HepG2 (cell line): ENCODE measurements around the gene WNT10A. TPM values are rescaled to one million over a fixed set of nuclear protein-coding genes. Genes with fewer than 3 reads are reported as not detected.

Experiments
- ATAC-seq: fragments of 200-7000 bp; cut with Tn5 transposase; 3 replicates; pipeline ENCODE4 v1.9.1; 2020; ENCODE audit warnings: mild to moderate bottlenecking, moderate library complexity
- BruUV-seq: library from RNA; stranded (reverse); fragments of 400-500 nt; replicated peaks from 2 replicates; lab custom pipeline; 2021; lab: Mats Ljungman, UMichigan
- CTCF ChIA-PET: fragments of 300-600 bp; formaldehyde crosslinking; extraction: SDS; loops from one replicate; lab custom pipeline; 2021; ENCODE audit warnings: low total read pairs, inconsistent platforms, low intra/inter-chr PET ratio; lab: Yijun Ruan, JAX
- POLR2A ChIA-PET: fragments of 350-600 bp; sonication (Branson Sonifier 250); formaldehyde crosslinking; loops from one replicate; lab custom pipeline; 2020; ENCODE audit warnings: antibody characterized with exemption, inconsistent platforms; lab: Yijun Ruan, JAX
- DNase-seq: peaks from one replicate; pipeline ENCODE4 v3.0.0-alpha.2; 2015; ENCODE audit warnings: low spot score
- FAIRE-seq: peaks from 3 replicates; lab custom pipeline; 2011; peaks lifted over from hg19 to GRCh38; lab: Jason Lieb, UNC
- H2AFZ ChIP-seq: one replicate; pipeline ENCODE4 v1.6.1; 2011; ENCODE audit warnings: low read length, inconsistent platforms
- H3K27ac ChIP-seq: fragments of 300-600 bp; 3 replicates; pipeline ENCODE4 v1.8.0; 2011; ENCODE audit warnings: mixed run types, mild to moderate bottlenecking, mixed read lengths, low read length, inconsistent platforms; ENCODE audit not compliant: insufficient read depth; ENCODE audit errors: extremely low read length
- H3K27me3 ChIP-seq, 2 experiments: fragments of 200-600 bp in 1 of 2; 2 replicates in 1 of 2; 3 replicates in 1 of 2; pipeline versions ENCODE4 v1.6.0 to v1.8.0; 2011; ENCODE audit warnings: low read length in 2 of 2, mild to moderate bottlenecking in 2 of 2, moderate library complexity in 2 of 2, inconsistent platforms in 1 of 2; ENCODE audit not compliant: insufficient read depth in 2 of 2, control insufficient read depth in 1 of 2
- H3K36me3 ChIP-seq, 2 experiments: fragments of 200-600 bp in 1 of 2; replicated peaks in 1 of 2; 2 replicates in 1 of 2; 3 replicates in 1 of 2; pipeline versions ENCODE4 v1.5.1 to v1.8.0; 2011; ENCODE audit warnings: low read length in 2 of 2, inconsistent platforms in 1 of 2; ENCODE audit not compliant: insufficient read depth in 2 of 2, control insufficient read depth in 1 of 2
- H3K4me1 ChIP-seq: 2 replicates; pipeline ENCODE4 v1.5.1; 2012; ENCODE audit warnings: low read length, inconsistent platforms; ENCODE audit not compliant: insufficient read depth
- H3K4me2 ChIP-seq: 2 replicates; pipeline ENCODE4 v1.6.0; 2011; ENCODE audit warnings: low read depth, low read length, inconsistent platforms
- H3K4me3 ChIP-seq, 3 experiments: fragments of 200-600 bp in 1 of 3; sonication (generic), shearing (Covaris generic) in 1 of 3; replicated peaks in 1 of 3; 2 replicates each; pipeline ENCODE4 v1.5.1; 2011 to 2016; ENCODE audit warnings: low read length in 3 of 3, inconsistent platforms in 2 of 3, low read depth in 2 of 3, mild to moderate bottlenecking in 2 of 3, control low read depth in 1 of 3, mixed read lengths in 1 of 3; ENCODE audit not compliant: insufficient read depth in 1 of 3
- H3K79me2 ChIP-seq: one replicate; pipeline ENCODE4 v1.6.1; 2011; ENCODE audit warnings: low read length, inconsistent platforms; ENCODE audit not compliant: insufficient read depth
- H3K9ac ChIP-seq: 2 replicates; pipeline ENCODE4 v1.6.0; 2011; ENCODE audit warnings: mild to moderate bottlenecking, low read depth, low read length, inconsistent platforms; ENCODE audit not compliant: insufficient read depth
- H3K9me3 ChIP-seq: 2 replicates; pipeline ENCODE4 v1.5.1; 2012; ENCODE audit warnings: mild to moderate bottlenecking, low read length
- H4K20me1 ChIP-seq: 2 replicates; pipeline ENCODE4 v1.6.0; 2011; ENCODE audit warnings: inconsistent platforms, mild to moderate bottlenecking, low read length, moderate library complexity; ENCODE audit not compliant: insufficient read depth
- BCLAF1 ChIP-seq: fragments of 450-650 bp; IDR thresholded peaks from 2 replicates; pipeline ENCODE4 v1.6.1; 2017; ENCODE audit warnings: mild to moderate bottlenecking
- CEBPG ChIP-seq: IDR thresholded peaks from 2 replicates; pipeline ENCODE4 v1.6.1; 2016
- IKZF4 ChIP-seq: sonication (generic); formaldehyde crosslinking; IDR thresholded peaks from 2 replicates; pipeline ENCODE4 v1.5.1; 2020; ENCODE audit warnings: borderline replicate concordance, mild to moderate bottlenecking, low read depth, missing genetic modification reagents; ENCODE audit errors: not compliant biosample characterization
- JARID2 ChIP-seq: sonication (generic); formaldehyde crosslinking; IDR thresholded peaks from 2 replicates; pipeline ENCODE4 v1.8.1; 2023; ENCODE audit warnings: missing genetic modification reagents, inconsistent platforms; ENCODE audit not compliant: insufficient replicate concordance
- RBAK ChIP-seq: sonication (generic); formaldehyde crosslinking; IDR thresholded peaks from 2 replicates; pipeline ENCODE4 v1.5.1; 2020; ENCODE audit warnings: mild to moderate bottlenecking, missing genetic modification reagents
- ZNF224 ChIP-seq: sonication (generic); formaldehyde crosslinking; IDR thresholded peaks from 2 replicates; pipeline ENCODE4 v1.5.0; 2020; ENCODE audit warnings: mild to moderate bottlenecking, missing genetic modification reagents
- ZNF512B ChIP-seq: sonication (generic); formaldehyde crosslinking; IDR thresholded peaks from 2 replicates; pipeline ENCODE4 v1.5.1; 2020; ENCODE audit warnings: missing genetic modification reagents, mild to moderate bottlenecking, borderline replicate concordance
- ZNF737 ChIP-seq: sonication (generic); formaldehyde crosslinking; IDR thresholded peaks from 2 replicates; pipeline ENCODE4 v1.5.0; 2020; ENCODE audit warnings: missing genetic modification reagents, mild to moderate bottlenecking, borderline replicate concordance
- ZNF777 ChIP-seq: sonication (generic); formaldehyde crosslinking; IDR thresholded peaks from 2 replicates; pipeline ENCODE4 v1.4.0; 2020; ENCODE audit warnings: missing genetic modification reagents
- ZNF788 ChIP-seq: sonication (generic); formaldehyde crosslinking; IDR thresholded peaks from 2 replicates; pipeline ENCODE4 v1.5.0; 2020; ENCODE audit warnings: mild to moderate bottlenecking, missing genetic modification reagents, borderline replicate concordance
- WGBS: methylation state at CpG from one replicate; pipeline ENCODE4 v1.1.6; 2017; ENCODE audit warnings: low lambda C conversion rate; 5-methylcytosine and 5-hydroxymethylcytosine counted together
- in situ Hi-C: cut with HindIII; loops from 2 replicates; pipeline ENCODE4 v1.10.0; 2017; ENCODE audit warnings: low pct_unique_long_range_greater_than_20kb; ENCODE audit not compliant: extremely low pct_ligation_motif_present
- intact Hi-C: fragments of 100-400 bp; cut with micrococcal nuclease; formaldehyde crosslinking; loops from one replicate; pipeline ENCODE4 v1.10.0; 2022; ENCODE audit not compliant: unreplicated experiment
- polyA plus RNA-seq, 8 experiments: library from polyadenylated mRNA; depleted of rRNA in 3 of 8; stranded (reverse) in 7 of 8; unstranded in 1 of 8; fragments of >200 nt; fragmentation: Illumina TruSeq in 4 of 8; extraction: Trizol in 4 of 8; gene quantifications; 2 replicates each; pipeline versions ENCODE4 v1.2.1 to v1.2.3, GENCODE V29; 2011 to 2016; ENCODE audit warnings: low read depth in 4 of 8, missing spikeins in 1 of 8, mixed read lengths in 1 of 8; ENCODE audit not compliant: insufficient read depth in 1 of 8
- total RNA-seq, 5 experiments: library from RNA; depleted of rRNA; stranded (reverse); fragments of >200 nt; fragmentation: Illumina TruSeq; extraction: Trizol; gene quantifications; 2 replicates each; pipeline ENCODE4 v1.2.3, GENCODE V29; 2016; ENCODE audit warnings: low read depth in 1 of 5
- TF ChIP-seq, protein P1 (sequence below): sonication (generic); IDR thresholded peaks from 2 replicates; pipeline ENCODE4 v1.6.1; 2016; ENCODE audit warnings: low read depth, borderline replicate concordance

The WNT10A gene
- total and polyA plus RNA-seq, 2 of the 13 experiments (the other 11 are each of a cell fraction or from before 2014, with no cell fraction given) = 0.03 TPM; not detected in 1

DNA sequence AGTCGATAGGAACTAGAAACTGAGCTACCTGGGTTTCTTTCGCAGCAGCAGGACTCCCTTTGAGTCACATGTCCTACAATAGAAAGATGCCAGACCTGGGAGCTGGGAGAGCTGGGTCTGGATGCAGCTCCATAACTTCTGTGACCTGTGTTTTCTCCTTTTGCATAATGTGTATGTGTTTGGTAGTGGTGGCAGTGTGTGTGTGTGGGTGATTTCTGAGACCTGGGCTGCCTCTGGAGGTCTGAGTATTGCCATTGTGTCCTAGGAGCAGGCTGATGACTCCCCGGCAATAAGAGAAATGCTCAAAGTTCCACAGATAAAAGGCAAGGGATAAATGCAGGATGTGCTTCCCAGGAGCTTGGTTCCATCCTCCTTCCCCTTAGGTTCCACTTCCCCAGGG, 6.4 kb downstream of the WNT10A start (continued):
- no peak for TF ChIP-seq JARID2 (CRISPR knock-in tag)
- no peak for TF ChIP-seq RBAK (CRISPR knock-in tag)
- no peak for TF ChIP-seq IKZF4 (CRISPR knock-in tag)
- no peak for TF ChIP-seq ZNF788 (CRISPR knock-in tag)
- no peak for TF ChIP-seq ZNF777 (CRISPR knock-in tag)
- TF ChIP-seq CEBPG (CRISPR knock-in tag) = no peak
- TF ChIP-seq, protein P1, sequence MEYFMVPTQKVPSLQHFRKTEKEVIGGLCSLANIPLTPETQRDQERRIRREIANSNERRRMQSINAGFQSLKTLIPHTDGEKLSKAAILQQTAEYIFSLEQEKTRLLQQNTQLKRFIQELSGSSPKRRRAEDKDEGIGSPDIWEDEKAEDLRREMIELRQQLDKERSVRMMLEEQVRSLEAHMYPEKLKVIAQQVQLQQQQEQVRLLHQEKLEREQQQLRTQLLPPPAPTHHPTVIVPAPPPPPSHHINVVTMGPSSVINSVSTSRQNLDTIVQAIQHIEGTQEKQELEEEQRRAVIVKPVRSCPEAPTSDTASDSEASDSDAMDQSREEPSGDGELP = no peak
- TF ChIP-seq ZNF512B (CRISPR knock-in tag) = no peak
- no peak for TF ChIP-seq ZNF737 (CRISPR knock-in tag)
- TF ChIP-seq, all 625 proteins: peak for 0

GRCh38 chr2:218888341-218888740, 7.7 kb downstream of the WNT10A start:
- Histone ChIP-seq H3K27me3 (peaks cover 21 to 82% of the 10 kb centered on the region in 2 experiments), H3K9ac (no peak overlapping the region), H3K4me1 (peaks cover 18% of the 10 kb centered on the region), H3K4me2 (no peak overlapping the region), H3K27ac (no peak overlapping the region), H3K9me3 (no peaks in the 10 kb centered on the region), H4K20me1 (no peaks in the 10 kb centered on the region), H3K4me3 (no peak overlapping the region), H3K79me2 (no peaks in the 10 kb centered on the region), H3K36me3 (no peaks in the 10 kb centered on the region), H2AFZ (no peak overlapping the region)
- intact Hi-C loops = no loop called here
- BruUV-seq = no TSS peak
- in situ Hi-C loops = no loop called here
- ATAC-seq = no peak
- ChIA-PET POLR2A (no interaction called here), CTCF (no interaction called here)
- no peak for FAIRE-seq
- DNase-seq = no peak
- 53% methylated on average over 5 of the region's 5 CpGs for WGBS
- no peak for TF ChIP-seq ZNF224 (CRISPR knock-in tag)
- no peak for TF ChIP-seq BCLAF1
